Epithelial cell of esophagus (primary cell): ENCODE results near the gene SLC37A1.

Experiments
- DNase-seq: peaks from one replicate; pipeline ENCODE4 v3.0.0; 2010; ENCODE audit warnings: low read depth
- H3K4me3 ChIP-seq: 2 replicates; pipeline ENCODE4 v1.5.1; 2011; ENCODE audit warnings: mild to moderate bottlenecking, low read length, control low read depth
- CTCF ChIP-seq: IDR thresholded peaks from 2 replicates; pipeline ENCODE4 v1.5.1; 2011; ENCODE audit warnings: low read depth, mild to moderate bottlenecking, low read length, control low read depth, inconsistent platforms; ENCODE audit not compliant: insufficient read depth; ENCODE audit errors: missing control alignments

SLC37A1 gene

GRCh38 chr21:42558846-42559245 is 45.2 kb downstream of the SLC37A1 start:
- H3K4me3 ChIP-seq = no peak overlapping the region
- TF ChIP-seq CTCF = no peak
- no peak for DNase-seq

GRCh38 chr21:42559326-42559725 is 45.7 kb downstream of the SLC37A1 start:
- no peak for TF ChIP-seq CTCF
- DNase-seq = no peak
- no peak overlapping the region for H3K4me3 ChIP-seq

GRCh38 chr21:42560517-42561179 is 47.0 kb downstream of the SLC37A1 start:
- no peak for DNase-seq
- H3K4me3 ChIP-seq = no peak overlapping the region
- no peak for TF ChIP-seq CTCF

- peak; percentile 7 for TF ChIP-seq CTCF
- peak; percentile 17 for DNase-seq
- H3K4me3 ChIP-seq = no peak overlapping the region
These were observed 48.4 kb downstream of the SLC37A1 start for GRCh38 chr21:42561762-42562650.

- no peak for DNase-seq
- no peak for TF ChIP-seq CTCF
- H3K4me3 ChIP-seq = no peak overlapping the region
These were observed 49.2 kb downstream of the SLC37A1 start for GRCh38 chr21:42562816-42563215.

GRCh38 chr21:42563261-42563660 is 49.6 kb downstream of the SLC37A1 start:
- no peak overlapping the region for H3K4me3 ChIP-seq
- no peak for DNase-seq
- no peak for TF ChIP-seq CTCF
